Effector memory CD8-positive, alpha-beta T cell (primary cell): ENCODE data around the gene GFI1.

Experiments used
- ATAC-seq: fragments of 150-1000 bp; cut with Tn5 transposase; replicated peaks from 2 replicates; pipeline ENCODE4 v1.10.0; 2021; ENCODE audit warnings: mild to moderate bottlenecking, moderate library complexity
- DNase-seq, 3 experiments: peaks; one replicate each; pipeline ENCODE4 v3.0.0; 2021
- H3K27ac Mint-ChIP-seq, 2 donors: one replicate each; pipeline ENCODE4 v1.8.0; 2022; ENCODE audit warnings: mild to moderate bottlenecking in 2 of 2, mixed read lengths in 2 of 2, moderate library complexity in 2 of 2
- H3K27me3 Mint-ChIP-seq, 2 donors: one replicate each; pipeline ENCODE4 v1.8.0; 2022; ENCODE audit warnings: mixed read lengths in 2 of 2
- H3K36me3 Mint-ChIP-seq: one replicate; pipeline ENCODE4 v1.8.0; 2022; ENCODE audit warnings: mild to moderate bottlenecking, moderate library complexity, mixed read lengths; ENCODE audit not compliant: insufficient read depth
- H3K4me1 Mint-ChIP-seq, 2 donors: one replicate each; pipeline ENCODE4 v1.8.0; 2022; ENCODE audit warnings: low read depth in 2 of 2, mixed read lengths in 2 of 2
- H3K4me3 Mint-ChIP-seq, 2 donors: one replicate each; pipeline ENCODE4 v1.8.0; 2022; ENCODE audit warnings: mild to moderate bottlenecking in 2 of 2, mixed read lengths in 2 of 2, moderate library complexity in 2 of 2
- H3K9me3 Mint-ChIP-seq, 2 donors: one replicate each; pipeline ENCODE4 v1.8.0; 2022; ENCODE audit warnings: mixed read lengths in 2 of 2

The GFI1 gene

DNA sequence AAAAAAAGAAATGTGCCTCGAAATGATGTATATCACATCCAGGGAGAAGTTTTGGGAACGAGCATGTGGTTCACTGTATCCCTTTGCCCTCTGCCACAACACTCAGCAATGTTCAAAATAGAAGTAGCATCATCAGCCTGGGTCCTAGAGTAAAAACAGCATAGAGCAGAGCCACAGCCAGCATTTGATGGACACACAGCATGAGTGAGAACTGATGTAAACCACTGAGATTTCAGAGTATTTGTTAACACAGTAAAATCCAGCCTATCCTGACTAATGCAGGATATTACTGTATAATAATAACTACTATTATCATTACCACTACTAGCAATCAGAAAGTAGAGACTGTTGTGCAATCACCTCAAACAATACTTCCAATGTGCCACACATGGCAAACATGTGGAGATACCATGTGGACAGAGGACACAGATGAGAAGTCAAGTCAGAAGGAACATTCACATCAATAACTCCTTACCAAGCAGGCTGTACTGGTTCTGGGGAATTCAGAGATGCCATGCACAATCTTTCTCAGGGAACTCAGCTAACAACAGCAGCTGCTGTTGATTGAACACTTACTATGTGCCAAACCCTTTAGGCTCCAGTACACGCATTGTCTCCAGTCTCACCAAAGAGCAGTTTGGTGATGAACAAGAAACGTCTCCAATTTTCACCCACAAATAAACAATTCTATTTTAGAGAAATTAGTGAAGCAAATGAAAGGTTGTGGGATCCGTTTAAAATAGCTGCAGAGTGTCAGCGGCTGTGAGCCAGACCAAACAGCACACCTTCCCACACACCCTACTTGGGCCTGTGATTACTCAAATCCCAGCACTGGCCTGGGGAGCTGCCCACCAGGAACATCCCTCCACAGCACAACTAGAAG, 16.6 kb upstream of the GFI1 start:
- Mint-ChIP-seq H3K36me3 (no peaks in the 10 kb centered on the region), H3K4me3 (no peak overlapping the region), H3K27ac (no peak overlapping the region), H3K27me3 (no peaks in the 10 kb centered on the region), H3K9me3 (no peaks in the 10 kb centered on the region), H3K4me1 (peaks cover 3 to 7% of the 10 kb centered on the region in 2 donors)
- ATAC-seq (no peak), DNase-seq (no peak)

GRCh38 chr1:92502247-92502646, 15.5 kb upstream of the GFI1 start:
- Mint-ChIP-seq H3K9me3 (no peaks in the 10 kb centered on the region), H3K36me3 (no peaks in the 10 kb centered on the region), H3K4me3 (no peak overlapping the region), H3K27me3 (no peaks in the 10 kb centered on the region), H3K27ac (peak overlapping the region in 1 of 2 donors; percentile 56), H3K4me1 (peaks cover 3 to 7% of the 10 kb centered on the region in 2 donors)
- no peak for DNase-seq
- no peak for ATAC-seq

DNA sequence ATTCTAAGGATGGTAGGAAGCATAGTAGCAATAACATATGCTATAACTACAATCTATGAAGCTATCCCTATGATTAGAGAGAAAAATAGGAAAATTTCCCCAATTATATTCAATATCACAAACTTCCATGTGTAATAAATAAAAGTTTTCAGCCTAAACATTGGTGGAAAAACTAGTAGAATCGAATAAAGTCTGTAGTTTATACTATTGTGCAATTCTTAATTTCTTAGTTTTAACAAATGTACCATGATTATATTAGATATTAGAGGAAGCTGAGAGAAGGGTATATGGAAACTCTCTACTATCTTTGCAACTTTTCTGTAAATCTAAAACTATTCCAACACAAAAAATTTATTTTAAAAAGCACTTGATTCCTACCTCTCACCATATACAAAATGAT, 13.8 kb upstream of the GFI1 start:
- H3K27me3 Mint-ChIP-seq, result no peaks in the 10 kb centered on the region
- H3K9me3 Mint-ChIP-seq, result no peaks in the 10 kb centered on the region
- H3K27ac Mint-ChIP-seq, result no peak overlapping the region
- no peak overlapping the region for H3K4me3 Mint-ChIP-seq
- H3K36me3 Mint-ChIP-seq, result no peaks in the 10 kb centered on the region
- peaks cover 6 to 7% of the 10 kb centered on the region in 2 donors for H3K4me1 Mint-ChIP-seq
- no peak for DNase-seq
- ATAC-seq, result no peak

GRCh38 chr1:92495392-92496063, 8.8 kb upstream of the GFI1 start:
- DNase-seq (no peak), ATAC-seq (peak; percentile 65)
- Mint-ChIP-seq H3K27me3 (no peaks in the 10 kb centered on the region), H3K9me3 (no peaks in the 10 kb centered on the region), H3K36me3 (no peaks in the 10 kb centered on the region), H3K4me3 (peak overlapping the region in 1 of 2 donors; percentile 22), H3K27ac (peak overlapping the region; percentile 5 to 35), H3K4me1 (peaks cover 4 to 16% of the 10 kb centered on the region in 2 donors)

GRCh38 chr1:92494485-92495141, 7.9 kb upstream of the GFI1 start:
- no peaks in the 10 kb centered on the region for H3K36me3 Mint-ChIP-seq
- H3K4me3 Mint-ChIP-seq, result no peak overlapping the region
- no peaks in the 10 kb centered on the region for H3K9me3 Mint-ChIP-seq
- H3K27ac Mint-ChIP-seq, result peak overlapping the region in 1 of 2 donors; percentile 5
- no peaks in the 10 kb centered on the region for H3K27me3 Mint-ChIP-seq
- DNase-seq (no peak), ATAC-seq (no peak)
- H3K4me1 Mint-ChIP-seq, result peaks cover 4 to 16% of the 10 kb centered on the region in 2 donors

DNA sequence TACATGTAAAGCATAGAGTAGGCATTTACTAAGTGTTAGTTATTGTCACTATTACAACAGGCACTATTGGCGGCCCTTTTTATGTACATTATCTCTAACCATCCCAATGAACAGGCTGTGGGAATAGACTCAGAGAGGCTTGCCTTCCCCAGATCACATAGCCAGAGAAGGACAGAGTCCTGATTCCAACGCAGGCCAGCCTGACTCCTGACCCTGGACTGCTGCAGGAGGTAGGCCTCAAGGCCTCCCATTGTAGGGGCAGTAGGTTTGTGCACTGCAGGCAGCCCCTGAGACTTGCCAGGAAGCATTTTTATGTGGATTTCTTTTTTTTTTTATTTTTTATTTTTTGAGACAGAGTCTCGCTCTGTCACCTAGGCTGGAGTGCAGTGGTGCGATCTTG, 6.4 kb upstream of the GFI1 start:
- ATAC-seq (no peak), DNase-seq (no peak)
- H3K27ac Mint-ChIP-seq, result no peak overlapping the region
- no peaks in the 10 kb centered on the region for H3K27me3 Mint-ChIP-seq
- H3K36me3 Mint-ChIP-seq, result no peaks in the 10 kb centered on the region
- H3K4me3 Mint-ChIP-seq, result no peak overlapping the region
- H3K4me1 Mint-ChIP-seq, result peaks cover 7 to 29% of the 10 kb centered on the region in 2 donors
- H3K9me3 Mint-ChIP-seq, result no peaks in the 10 kb centered on the region

DNA sequence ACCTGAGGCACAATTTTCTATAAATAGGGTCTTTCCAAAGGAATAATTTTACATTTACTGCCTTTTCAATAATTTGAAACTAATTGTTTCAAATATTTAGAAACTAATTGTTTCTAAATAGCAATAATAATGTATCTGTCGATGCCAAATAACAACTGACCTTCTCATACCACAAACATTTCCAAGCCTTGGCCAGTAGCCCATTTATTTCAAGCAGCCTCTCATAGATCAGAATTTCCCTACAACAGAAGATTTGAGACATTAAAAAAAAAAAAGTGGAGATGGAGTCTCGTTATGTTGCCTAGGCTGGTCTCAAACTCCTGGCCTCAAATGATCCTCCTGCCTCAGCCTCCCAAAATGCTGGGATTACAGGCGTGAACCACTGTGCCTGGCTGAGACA, 2.1 kb upstream of the GFI1 start:
- DNase-seq (no peak), ATAC-seq (no peak)
- Mint-ChIP-seq H3K27ac (peak overlapping the region in 1 of 2 donors; percentile 96), H3K4me3 (peak overlapping the region in 1 of 2 donors; percentile 98), H3K36me3 (peaks cover 17% of the 10 kb centered on the region), H3K4me1 (peaks cover 14 to 24% of the 10 kb centered on the region in 2 donors), H3K27me3 (no peaks in the 10 kb centered on the region), H3K9me3 (no peaks in the 10 kb centered on the region)

DNA sequence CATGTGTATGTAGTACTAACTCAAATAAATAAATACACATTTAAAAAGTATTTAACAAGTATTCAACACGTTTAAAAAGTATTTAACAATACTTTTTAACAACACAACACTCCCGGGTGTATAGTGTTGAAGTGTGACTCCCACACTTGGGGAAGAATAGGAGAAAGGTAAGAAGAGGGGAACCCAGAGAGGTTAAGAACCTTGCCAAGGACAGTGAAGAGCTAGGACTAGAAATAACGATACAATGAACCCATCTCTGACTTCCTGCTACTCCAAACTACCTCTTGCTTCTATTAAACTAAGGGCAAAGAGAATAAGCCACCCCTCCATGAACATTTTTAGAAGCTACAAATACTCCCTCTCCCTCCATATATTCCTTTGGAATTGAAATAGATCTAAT, 1.7 kb upstream of the GFI1 start:
- peak overlapping the region in 1 of 2 donors; percentile 96 for H3K27ac Mint-ChIP-seq
- no peaks in the 10 kb centered on the region for H3K9me3 Mint-ChIP-seq
- H3K4me1 Mint-ChIP-seq, result peaks cover 15 to 25% of the 10 kb centered on the region in 2 donors
- peak overlapping the region in 1 of 2 donors; percentile 98 for H3K4me3 Mint-ChIP-seq
- DNase-seq, result no peak
- peaks cover 21% of the 10 kb centered on the region for H3K36me3 Mint-ChIP-seq
- ATAC-seq, result no peak
- no peaks in the 10 kb centered on the region for H3K27me3 Mint-ChIP-seq

- peaks cover 26 to 38% of the 10 kb centered on the region in 2 donors for H3K4me1 Mint-ChIP-seq
- peak overlapping the region; percentile 98 for H3K4me3 Mint-ChIP-seq
- DNase-seq (no peak), ATAC-seq (no peak)
- peak overlapping the region; percentile 95 to 96 for H3K27ac Mint-ChIP-seq
- H3K27me3 Mint-ChIP-seq, result no peaks in the 10 kb centered on the region
- H3K9me3 Mint-ChIP-seq, result no peaks in the 10 kb centered on the region
- peaks cover 32% of the 10 kb centered on the region for H3K36me3 Mint-ChIP-seq
These were observed 417 bp upstream of the GFI1 start for GRCh38 chr1:92487078-92487605.

DNA sequence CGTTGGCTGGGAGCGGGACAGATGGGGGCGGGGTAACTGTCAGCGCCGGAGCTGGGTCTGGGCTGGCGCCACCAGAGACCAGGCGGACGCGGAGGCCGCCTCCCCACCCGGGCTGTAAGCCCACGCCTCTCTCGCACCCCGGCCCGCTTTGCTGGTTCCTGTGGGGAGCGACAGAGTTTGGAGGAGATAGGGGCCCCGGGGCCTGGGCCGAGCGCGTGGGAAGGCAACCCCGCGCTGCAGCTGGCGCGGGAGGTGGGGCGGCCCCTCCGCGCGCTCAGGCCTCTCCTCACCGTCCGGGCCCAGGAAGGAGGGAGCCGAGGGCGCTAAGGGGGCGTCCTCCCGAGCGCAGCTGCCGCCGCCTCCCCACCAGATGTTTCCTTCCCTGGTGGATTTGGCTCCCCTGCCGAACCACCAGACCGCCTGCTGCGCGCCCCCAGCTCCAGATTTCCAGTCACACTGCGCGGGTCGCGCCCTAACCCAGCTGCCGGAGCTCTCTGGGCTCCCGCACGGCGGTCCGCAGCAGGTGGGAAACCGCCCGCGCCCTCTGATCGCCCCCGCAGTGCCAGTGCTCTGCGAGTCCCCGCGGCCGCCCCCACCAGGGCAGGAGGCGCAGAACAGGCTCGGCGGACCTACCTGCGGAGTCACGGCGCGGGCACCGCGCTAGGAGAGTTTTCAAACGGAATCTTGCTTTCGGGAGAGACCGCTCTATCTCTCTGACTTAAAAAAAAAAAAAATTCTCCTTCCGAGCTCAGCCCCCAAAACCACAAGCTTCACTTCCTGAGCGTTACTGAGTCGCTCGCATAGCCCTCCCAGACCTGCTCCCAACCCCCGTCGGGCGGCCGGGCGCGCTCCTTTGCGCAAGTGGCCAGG, 1.1 kb downstream of the GFI1 start:
- peak overlapping the region; percentile 98 for H3K4me3 Mint-ChIP-seq
- peaks cover 26 to 35% of the 10 kb centered on the region in 2 donors for H3K4me1 Mint-ChIP-seq
- H3K9me3 Mint-ChIP-seq, result no peaks in the 10 kb centered on the region
- DNase-seq (peak; percentile 74 to 78 (median 75)), ATAC-seq (peak; percentile 67)
- no peaks in the 10 kb centered on the region for H3K27me3 Mint-ChIP-seq
- H3K27ac Mint-ChIP-seq, result peak overlapping the region; percentile 95 to 96
- peaks cover 38% of the 10 kb centered on the region for H3K36me3 Mint-ChIP-seq

- peak; percentile 53 to 60 (median 58) for DNase-seq
- Mint-ChIP-seq H3K9me3 (no peaks in the 10 kb centered on the region), H3K27ac (peak overlapping the region; percentile 95 to 96), H3K27me3 (no peaks in the 10 kb centered on the region), H3K36me3 (peaks cover 46% of the 10 kb centered on the region), H3K4me1 (peaks cover 30 to 40% of the 10 kb centered on the region in 2 donors), H3K4me3 (peak overlapping the region; percentile 98)
- ATAC-seq, result peak; percentile 39
These were observed 2.0 kb downstream of the GFI1 start for GRCh38 chr1:92484472-92485380.
